ENCODE data around the gene IFNGR1. TPM values are rescaled to one million over a fixed set of nuclear protein-coding genes. Genes with fewer than 3 reads are reported as not detected.

The IFNGR1 gene
- total and polyA plus RNA-seq, 2 experiments from 2014 or later = 22.8 to 23.2 TPM

GRCh38 chr6:137148306-137149034 lies 70.7 kb downstream of the IFNGR1 start:
- H3K4me1 Mint-ChIP-seq = no peaks in the 10 kb centered on the region
- Histone ChIP-seq H4K20me1 (replicated peaks; ENCODE audit: insufficient read depth) (no peaks in the 10 kb centered on the region), H3K27me3 (ENCODE audit: insufficient read depth) (no peaks in the 10 kb centered on the region), H3K4me2 (no peak overlapping the region), H3K9me2 (ENCODE audit: insufficient read depth) (0 out of 2 replicates have a peak, but pooled peaks cover 12% of the 10 kb centered on the region), H3K27ac (ENCODE audit: low read depth) (no peak overlapping the region), H3K4me1 (ENCODE audit: insufficient read depth) (no peaks in the 10 kb centered on the region), H3K4me3 (no peak overlapping the region), H3F3A (replicated peaks; ENCODE audit: low read depth) (no peaks in the 10 kb centered on the region), H3K79me2 (replicated peaks; ENCODE audit: insufficient read depth) (no peaks in the 10 kb centered on the region), H3K36me3 (ENCODE audit: insufficient read depth) (no peaks in the 10 kb centered on the region; the same call in 1 of the 2 replicates), H2AFZ (no peak overlapping the region)
- H3K27me3 Mint-ChIP-seq (ENCODE audit: insufficient read depth, low read depth, poor library complexity) = peaks cover 4% of the 10 kb centered on the region
- no peak for DNase-seq (ENCODE audit: low spot score)
- no peak overlapping the region for H3K27ac Mint-ChIP-seq
- H3K4me3 Mint-ChIP-seq = no peak overlapping the region
- no peak for ATAC-seq
- peaks cover 7% of the 10 kb centered on the region; the same call in 1 of the 3 replicates for H3K9me3 Mint-ChIP-seq
- no peaks in the 10 kb centered on the region for H3K36me3 Mint-ChIP-seq (ENCODE audit: low read depth)
- TF ChIP-seq POLR2AphosphoS5 (IDR thresholded peaks at IDR 0.05; ENCODE audit: low read depth) (no peak), STAT1 (IDR thresholded peaks at IDR 0.05; ENCODE audit: unreplicated experiment) (no peak), REST (IDR thresholded peaks at IDR 0.05; ENCODE audit: unreplicated experiment) (no peak), ZNF114 (CRISPR knock-in tag; IDR thresholded peaks at IDR 0.05) (no peak), ZNF462 (CRISPR knock-in tag; IDR thresholded peaks at IDR 0.05) (no peak), ZNF331 (CRISPR knock-in tag; IDR thresholded peaks at IDR 0.05; ENCODE audit: low read depth) (no peak), JUNB (IDR thresholded peaks at IDR 0.05; ENCODE audit: unreplicated experiment) (no peak), NANOG (IDR thresholded peaks at IDR 0.05; ENCODE audit: borderline replicate concordance) (no peak), EZH2phosphoT487 (IDR thresholded peaks at IDR 0.05; ENCODE audit: unreplicated experiment) (no peak), ETS1 (IDR thresholded peaks at IDR 0.05) (no peak), CREB1 (CRISPR knock-in tag; IDR thresholded peaks at IDR 0.05; ENCODE audit: low read depth) (no peak), EZH2 (IDR thresholded peaks at IDR 0.05; ENCODE audit: low read depth, unreplicated experiment) (no peak), CTCF (conservative IDR thresholded peaks at IDR 0.05; ENCODE audit: low read depth in 2 of 2) (no peak)
